RKO (cell line): ENCODE results near the gene CLTB.

ENCODE experiments used
- DNase-seq: peaks from one replicate; pipeline ENCODE4 v3.0.0-alpha.2; 2016; ENCODE audit warnings: low spot score

The CLTB gene

DNA sequence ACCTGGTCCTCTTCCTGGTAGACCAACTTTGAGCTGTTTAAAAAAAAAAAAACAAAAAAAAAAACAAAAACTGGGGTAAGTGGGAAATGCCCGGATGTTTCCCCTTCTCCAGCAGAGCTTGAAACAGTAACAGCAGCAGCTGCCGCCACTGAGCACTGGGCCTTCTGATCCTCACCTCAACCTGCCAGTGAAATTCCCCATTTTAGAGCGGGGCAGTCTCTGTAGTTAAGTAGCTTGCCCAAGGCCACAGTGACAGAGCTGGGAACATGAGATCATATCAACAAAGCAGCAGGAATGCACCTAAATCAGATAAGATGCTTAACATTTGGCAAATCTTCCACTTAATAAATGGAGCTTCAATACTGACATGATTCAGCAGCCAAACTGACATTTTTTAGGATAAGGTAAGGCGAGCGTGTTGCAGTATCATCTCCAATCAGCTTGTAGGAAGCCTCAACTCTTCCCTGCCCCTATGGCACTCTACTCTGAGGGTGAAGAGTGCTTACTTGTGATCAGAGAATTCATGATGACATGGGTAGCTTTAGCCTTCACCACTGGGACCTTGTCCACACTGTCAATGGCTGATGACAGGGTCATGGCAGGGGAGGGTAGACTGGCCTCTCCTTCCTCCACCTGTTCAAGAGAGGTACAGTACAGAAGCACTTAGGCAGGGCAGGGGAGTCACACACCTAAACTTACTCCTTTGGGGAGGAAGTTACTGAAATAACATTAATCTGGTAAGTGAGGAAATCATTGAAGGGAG is 64.0 kb downstream of the CLTB start:
- no peak for DNase-seq

- DNase-seq: no peak
These were observed 65.9 kb downstream of the CLTB start for GRCh38 chr5:176350416-176350815.

- no peak for DNase-seq
These were observed 73.4 kb downstream of the CLTB start for GRCh38 chr5:176342766-176343458.
